ENCODE measurements around the gene GC.

DNA sequence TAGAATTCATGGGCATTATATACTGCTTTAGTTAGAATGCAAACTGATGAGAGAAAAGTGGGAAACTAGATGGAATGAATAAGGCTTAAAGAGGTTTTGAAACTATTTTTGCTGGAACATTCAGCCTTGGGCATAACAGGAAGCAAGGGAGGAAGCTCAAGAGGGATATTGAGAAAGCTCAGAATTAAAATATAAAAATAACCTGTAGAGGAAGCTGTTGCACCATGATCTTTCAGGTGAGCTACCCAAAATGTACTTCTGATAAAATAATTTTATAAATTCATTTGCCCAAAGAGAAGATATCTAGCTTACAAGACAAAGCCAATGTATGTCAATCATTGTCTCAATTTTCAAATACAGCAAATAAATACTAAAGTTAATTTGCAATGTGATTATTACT, 11.3 kb downstream of the GC start:
- TF ChIP-seq, protein P1, sequence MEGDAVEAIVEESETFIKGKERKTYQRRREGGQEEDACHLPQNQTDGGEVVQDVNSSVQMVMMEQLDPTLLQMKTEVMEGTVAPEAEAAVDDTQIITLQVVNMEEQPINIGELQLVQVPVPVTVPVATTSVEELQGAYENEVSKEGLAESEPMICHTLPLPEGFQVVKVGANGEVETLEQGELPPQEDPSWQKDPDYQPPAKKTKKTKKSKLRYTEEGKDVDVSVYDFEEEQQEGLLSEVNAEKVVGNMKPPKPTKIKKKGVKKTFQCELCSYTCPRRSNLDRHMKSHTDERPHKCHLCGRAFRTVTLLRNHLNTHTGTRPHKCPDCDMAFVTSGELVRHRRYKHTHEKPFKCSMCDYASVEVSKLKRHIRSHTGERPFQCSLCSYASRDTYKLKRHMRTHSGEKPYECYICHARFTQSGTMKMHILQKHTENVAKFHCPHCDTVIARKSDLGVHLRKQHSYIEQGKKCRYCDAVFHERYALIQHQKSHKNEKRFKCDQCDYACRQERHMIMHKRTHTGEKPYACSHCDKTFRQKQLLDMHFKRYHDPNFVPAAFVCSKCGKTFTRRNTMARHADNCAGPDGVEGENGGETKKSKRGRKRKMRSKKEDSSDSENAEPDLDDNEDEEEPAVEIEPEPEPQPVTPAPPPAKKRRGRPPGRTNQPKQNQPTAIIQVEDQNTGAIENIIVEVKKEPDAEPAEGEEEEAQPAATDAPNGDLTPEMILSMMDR (IDR thresholded peaks at IDR 0.05): no peak
- no peak for TF ChIP-seq POLR2A (IDR thresholded peaks at IDR 0.05)
